Neural cell (in vitro differentiated cells): Measurements from ENCODE around the gene SH3RF1. TPM values are rescaled to one million over a fixed set of nuclear protein-coding genes. Genes with fewer than 3 reads are reported as not detected.

ENCODE experiments used
- H2AFZ ChIP-seq: fragments of 200-600, 300-800 bp; sonication (generic), shearing (Covaris generic); 2 replicates; pipeline ENCODE4 v1.6.0; 2014; ENCODE audit warnings: low read depth, mild to moderate bottlenecking, antibody characterized with exemption, low read length, moderate library complexity
- H3F3A ChIP-seq: fragments of 200-600 bp; shearing (Covaris generic); 2 replicates; pipeline ENCODE4 v1.6.1; 2016; ENCODE audit warnings: mild to moderate bottlenecking, moderate library complexity, mixed read lengths, antibody characterized with exemption, low read length; ENCODE audit not compliant: insufficient read depth, poor library complexity, severe bottlenecking
- H3K27ac ChIP-seq: fragments of 200-600, 300-800 bp; sonication (generic), shearing (Covaris generic); 2 replicates; pipeline ENCODE4 v1.5.1; 2014; ENCODE audit warnings: mild to moderate bottlenecking, low read length, moderate library complexity
- H3K27me3 ChIP-seq: fragments of 300-800, 200-600 bp; sonication (generic), shearing (Covaris generic); 2 replicates; pipeline ENCODE4 v1.6.0; 2014; ENCODE audit warnings: mild to moderate bottlenecking, low read depth, low read length, moderate library complexity; ENCODE audit not compliant: insufficient read depth
- H3K36me3 ChIP-seq: fragments of 300-800, 200-600 bp; sonication (generic), shearing (Covaris generic); 2 replicates; pipeline ENCODE4 v1.5.1; 2014; ENCODE audit warnings: mild to moderate bottlenecking, antibody characterized with exemption, low read length, moderate library complexity; ENCODE audit not compliant: insufficient read depth
- H3K4me2 ChIP-seq: fragments of 300-800, 200-600 bp; sonication (generic), shearing (Covaris generic); 2 replicates; pipeline ENCODE4 v1.6.0; 2014; ENCODE audit warnings: mild to moderate bottlenecking, low read length
- H3K4me3 ChIP-seq: fragments of 300-800, 200-600 bp; sonication (generic), shearing (Covaris generic); 2 replicates; pipeline ENCODE4 v1.5.1; 2014; ENCODE audit warnings: mild to moderate bottlenecking, low read length, moderate library complexity
- H3K79me2 ChIP-seq: fragments of 200-600 bp; shearing (Covaris generic); replicated peaks from 2 replicates; pipeline ENCODE4 v1.6.0; 2014; ENCODE audit warnings: mild to moderate bottlenecking, low read length, moderate library complexity; ENCODE audit not compliant: insufficient read depth
- H3K9ac ChIP-seq: fragments of 300-800, 200-600 bp; sonication (generic), shearing (Covaris generic); 2 replicates; pipeline ENCODE4 v1.6.1; 2016; ENCODE audit warnings: mild to moderate bottlenecking, low read length, mixed read lengths
- H3K9me2 ChIP-seq: fragments of 200-600 bp; shearing (Covaris generic); 2 replicates; pipeline ENCODE4 v1.6.1; 2016; ENCODE audit warnings: mild to moderate bottlenecking, low read length, mixed read lengths; ENCODE audit not compliant: insufficient read depth
- H3K9me3 ChIP-seq: fragments of 200-600, 300-800 bp; sonication (generic), shearing (Covaris generic); 2 replicates; pipeline ENCODE4 v1.6.1; 2016; ENCODE audit warnings: mild to moderate bottlenecking, mixed run types, low read length, moderate library complexity, mixed read lengths
- H4K20me1 ChIP-seq: fragments of 200-600 bp; shearing (Covaris generic); 2 replicates; pipeline ENCODE4 v1.6.1; 2016; ENCODE audit warnings: mild to moderate bottlenecking, mixed run types; ENCODE audit not compliant: insufficient read depth
- CTCF ChIP-seq: fragments of 450-650 bp; IDR thresholded peaks from 2 replicates; pipeline ENCODE4 v1.5.1; 2014; ENCODE audit warnings: antibody characterized with exemption, mild to moderate bottlenecking, moderate library complexity; ENCODE audit not compliant: poor library complexity, severe bottlenecking
- EP300 ChIP-seq: fragments of 450-650 bp; conservative IDR thresholded peaks from 2 replicates; pipeline ENCODE4 v1.6.1; 2014; ENCODE audit warnings: antibody characterized with exemption, mild to moderate bottlenecking, moderate library complexity; ENCODE audit not compliant: poor library complexity, severe bottlenecking
- EZH2 ChIP-seq: fragments of 200-600, 300-800 bp; shearing (Covaris generic), sonication (generic); IDR thresholded peaks from 2 replicates; pipeline ENCODE4 v1.6.1; 2014; ENCODE audit warnings: antibody characterized with exemption, low read length, borderline replicate concordance, mild to moderate bottlenecking; ENCODE audit not compliant: insufficient read depth, poor library complexity, severe bottlenecking
- MXI1 ChIP-seq: fragments of 450-650 bp; conservative IDR thresholded peaks from 2 replicates; pipeline ENCODE4 v1.6.1; 2014; ENCODE audit warnings: antibody characterized with exemption, mild to moderate bottlenecking; ENCODE audit not compliant: poor library complexity, severe bottlenecking
- POLR2AphosphoS5 ChIP-seq: IDR thresholded peaks from 2 replicates; pipeline ENCODE4 v1.6.1; 2012
- RAD21 ChIP-seq: fragments of 450-650 bp; conservative IDR thresholded peaks from 2 replicates; pipeline ENCODE4 v1.6.1; 2014; ENCODE audit warnings: antibody characterized with exemption, mild to moderate bottlenecking, moderate library complexity
- REST ChIP-seq: IDR thresholded peaks from 2 replicates; pipeline ENCODE4 v1.6.1; 2012; ENCODE audit warnings: borderline replicate concordance
- SMC3 ChIP-seq: fragments of 450-650 bp; conservative IDR thresholded peaks from 2 replicates; pipeline ENCODE4 v1.6.1; 2014; ENCODE audit warnings: antibody characterized with exemption, mild to moderate bottlenecking, moderate library complexity; ENCODE audit not compliant: poor library complexity
- TAF1 ChIP-seq: IDR thresholded peaks from 2 replicates; pipeline ENCODE4 v1.6.1; 2012; ENCODE audit warnings: low read depth
- polyA plus RNA-seq: library from polyadenylated mRNA; depleted of rRNA; stranded (reverse); fragments of >200 nt; gene quantifications from 2 replicates; pipeline ENCODE4 v1.2.3, GENCODE V29; 2014

The SH3RF1 gene
- polyA plus RNA-seq, 1 donor from 2014 or later: 3.1 TPM

DNA sequence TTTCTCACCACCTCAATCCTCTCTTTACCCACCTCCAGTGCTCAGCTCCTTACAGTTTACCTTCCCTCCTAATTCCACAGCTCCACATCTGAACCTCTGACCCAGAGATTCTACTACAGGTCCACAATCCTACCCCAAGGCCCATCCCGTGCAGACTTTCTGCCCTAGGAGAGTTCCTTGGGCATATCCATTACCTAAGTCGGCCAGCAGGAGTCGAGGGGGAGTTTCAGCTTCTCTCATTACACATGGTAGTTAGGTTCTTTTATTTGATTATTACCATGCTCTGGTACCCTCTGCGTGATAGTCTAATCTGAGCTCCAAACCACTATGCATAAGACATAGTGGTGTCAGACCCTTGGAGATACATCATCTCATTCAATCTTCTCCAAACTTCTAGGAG is 117.9 kb downstream of the SH3RF1 start:
- Histone ChIP-seq H3K36me3 (no peaks in the 10 kb centered on the region), H3K4me3 (no peak overlapping the region), H3K9me3 (no peaks in the 10 kb centered on the region), H3K79me2 (peaks cover 3% of the 10 kb centered on the region), H2AFZ (no peak overlapping the region), H3K9ac (no peak overlapping the region), H4K20me1 (no peaks in the 10 kb centered on the region), H3K9me2 (no peaks in the 10 kb centered on the region), H3K27ac (no peak overlapping the region), H3F3A (no peaks in the 10 kb centered on the region), H3K4me2 (no peak overlapping the region), H3K27me3 (no peaks in the 10 kb centered on the region)
- TF ChIP-seq EZH2 (no peak), CTCF (no peak)

GRCh38 chr4:169152098-169152497 is 118.7 kb downstream of the SH3RF1 start:
- H3K9me2 ChIP-seq: no peaks in the 10 kb centered on the region
- H3K79me2 ChIP-seq: no peaks in the 10 kb centered on the region
- no peak overlapping the region for H3K27ac ChIP-seq
- H3K4me2 ChIP-seq: no peak overlapping the region
- H3F3A ChIP-seq: no peaks in the 10 kb centered on the region
- no peaks in the 10 kb centered on the region for H3K27me3 ChIP-seq
- no peaks in the 10 kb centered on the region for H3K36me3 ChIP-seq
- no peak overlapping the region for H3K9ac ChIP-seq
- no peak overlapping the region for H3K4me3 ChIP-seq
- H2AFZ ChIP-seq: no peak overlapping the region
- H3K9me3 ChIP-seq: no peaks in the 10 kb centered on the region
- no peaks in the 10 kb centered on the region for H4K20me1 ChIP-seq
- TF ChIP-seq EZH2 (no peak), TAF1 (no peak), REST (no peak), RAD21 (no peak), POLR2AphosphoS5 (no peak), SMC3 (no peak), CTCF (no peak), EP300 (no peak), MXI1 (no peak)
